ENCODE data around the gene SYCN.

SYCN gene

DNA sequence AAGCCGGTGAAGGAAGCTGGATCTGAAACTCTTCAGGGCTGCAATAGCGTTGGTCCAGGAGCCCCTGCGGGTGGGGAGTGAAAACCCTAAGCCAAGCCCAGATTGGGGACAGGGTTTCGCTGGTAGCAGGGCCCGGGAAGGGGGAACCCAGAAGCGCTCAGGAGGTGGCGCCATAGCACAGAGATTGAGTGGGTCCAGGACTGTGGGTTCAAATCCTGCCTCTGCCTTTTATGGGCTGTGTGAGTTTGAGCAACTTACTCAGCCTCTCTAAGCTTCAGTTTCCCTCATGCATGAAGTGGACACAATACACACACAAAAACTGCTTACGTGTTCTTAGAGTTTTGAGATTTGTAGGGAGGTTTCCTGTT lies 8.3 kb upstream of the SYCN start:
- no peak for DNase-seq (ENCODE audit: low read depth in 1 of 2, low spot score in 1 of 2)
- TF ChIP-seq JUND (IDR thresholded peaks at IDR 0.05; ENCODE audit: low read depth), result no peak
- in situ Hi-C loops (cut with HindIII; ENCODE audit: low pct_unique_long_range_greater_than_20kb, low sequenced_read_pairs), result no loop called here

GRCh38 chr19:39211731-39212374 lies 7.8 kb upstream of the SYCN start:
- TF ChIP-seq JUND (IDR thresholded peaks at IDR 0.05; ENCODE audit: low read depth), result no peak
- in situ Hi-C loops (cut with HindIII; ENCODE audit: low pct_unique_long_range_greater_than_20kb, low sequenced_read_pairs), result no loop called here
- no peak for DNase-seq (ENCODE audit: low read depth in 1 of 2, low spot score in 1 of 2)

DNA sequence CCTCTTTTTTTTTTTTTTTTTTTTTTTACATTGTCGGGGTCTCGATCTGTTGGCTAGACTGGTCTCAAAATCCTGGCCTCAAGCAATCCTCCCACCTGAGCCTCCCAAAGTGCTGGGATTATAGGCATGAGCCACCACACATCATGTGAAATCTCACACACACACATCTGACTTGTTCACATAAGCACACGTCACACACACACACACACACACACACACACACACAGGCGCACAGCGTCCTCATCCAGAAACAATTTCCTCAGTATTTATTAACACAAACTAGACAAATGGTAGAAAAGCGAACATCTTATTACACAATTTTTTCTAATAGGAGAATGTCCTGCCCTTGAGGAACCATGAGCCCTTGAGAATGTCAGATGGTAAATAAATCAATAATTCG lies 5.1 kb upstream of the SYCN start:
- DNase-seq (ENCODE audit: low read depth in 1 of 2, low spot score in 1 of 2), result no peak
- in situ Hi-C loops (cut with HindIII; ENCODE audit: low pct_unique_long_range_greater_than_20kb, low sequenced_read_pairs), result no loop called here
- TF ChIP-seq JUND (IDR thresholded peaks at IDR 0.05; ENCODE audit: low read depth), result no peak

GRCh38 chr19:39208175-39208795 lies 4.2 kb upstream of the SYCN start:
- in situ Hi-C loops (cut with HindIII; ENCODE audit: low pct_unique_long_range_greater_than_20kb, low sequenced_read_pairs), result no loop called here
- no peak for DNase-seq (ENCODE audit: low read depth in 1 of 2, low spot score in 1 of 2)
- TF ChIP-seq JUND (IDR thresholded peaks at IDR 0.05; ENCODE audit: low read depth), result no peak

GRCh38 chr19:39207293-39207836 lies 3.3 kb upstream of the SYCN start:
- in situ Hi-C loops (cut with HindIII; ENCODE audit: low pct_unique_long_range_greater_than_20kb, low sequenced_read_pairs), result no loop called here
- no peak for DNase-seq (ENCODE audit: low read depth in 1 of 2, low spot score in 1 of 2)
- TF ChIP-seq JUND (IDR thresholded peaks at IDR 0.05; ENCODE audit: low read depth), result no peak

GRCh38 chr19:39206122-39206521 lies 2.1 kb upstream of the SYCN start:
- no peak for DNase-seq (ENCODE audit: low read depth in 1 of 2, low spot score in 1 of 2)
- no peak for TF ChIP-seq JUND (IDR thresholded peaks at IDR 0.05; ENCODE audit: low read depth)
- in situ Hi-C loops (cut with HindIII; ENCODE audit: low pct_unique_long_range_greater_than_20kb, low sequenced_read_pairs), result no loop called here

GRCh38 chr19:39205449-39205764 lies 1.3 kb upstream of the SYCN start:
- no peak for TF ChIP-seq JUND (IDR thresholded peaks at IDR 0.05; ENCODE audit: low read depth)
- in situ Hi-C loops (cut with HindIII; ENCODE audit: low pct_unique_long_range_greater_than_20kb, low sequenced_read_pairs), result no loop called here
- DNase-seq (ENCODE audit: low read depth in 1 of 2, low spot score in 1 of 2), result no peak

DNA sequence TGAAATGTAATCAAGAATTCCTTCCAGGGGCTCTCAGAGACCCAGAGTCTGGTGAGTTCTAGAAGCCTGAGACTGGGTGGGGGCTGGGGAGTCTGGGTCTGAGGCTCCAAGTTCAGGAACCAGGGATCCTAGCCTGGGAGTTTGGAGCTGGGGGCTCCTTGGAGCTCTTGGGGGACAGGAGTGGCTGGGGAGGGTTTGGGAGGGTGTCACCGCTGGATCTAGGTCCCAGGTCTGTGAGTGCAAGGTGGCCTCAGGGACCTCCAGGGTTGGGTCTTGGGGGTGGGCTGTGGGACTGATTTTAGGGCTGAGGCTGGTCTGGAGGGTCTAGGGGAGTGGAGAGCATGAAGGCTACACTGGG lies 1.1 kb downstream of the SYCN start:
- TF ChIP-seq JUND (IDR thresholded peaks at IDR 0.05; ENCODE audit: low read depth), result no peak
- DNase-seq (ENCODE audit: low read depth in 1 of 2, low spot score in 1 of 2), result no peak
- in situ Hi-C loops (cut with HindIII; ENCODE audit: low pct_unique_long_range_greater_than_20kb, low sequenced_read_pairs), result no loop called here

GRCh38 chr19:39200803-39201115 lies 3.3 kb downstream of the SYCN start:
- in situ Hi-C loops (cut with HindIII; ENCODE audit: low pct_unique_long_range_greater_than_20kb, low sequenced_read_pairs), result no loop called here
- no peak for DNase-seq (ENCODE audit: low read depth in 1 of 2, low spot score in 1 of 2)

DNA sequence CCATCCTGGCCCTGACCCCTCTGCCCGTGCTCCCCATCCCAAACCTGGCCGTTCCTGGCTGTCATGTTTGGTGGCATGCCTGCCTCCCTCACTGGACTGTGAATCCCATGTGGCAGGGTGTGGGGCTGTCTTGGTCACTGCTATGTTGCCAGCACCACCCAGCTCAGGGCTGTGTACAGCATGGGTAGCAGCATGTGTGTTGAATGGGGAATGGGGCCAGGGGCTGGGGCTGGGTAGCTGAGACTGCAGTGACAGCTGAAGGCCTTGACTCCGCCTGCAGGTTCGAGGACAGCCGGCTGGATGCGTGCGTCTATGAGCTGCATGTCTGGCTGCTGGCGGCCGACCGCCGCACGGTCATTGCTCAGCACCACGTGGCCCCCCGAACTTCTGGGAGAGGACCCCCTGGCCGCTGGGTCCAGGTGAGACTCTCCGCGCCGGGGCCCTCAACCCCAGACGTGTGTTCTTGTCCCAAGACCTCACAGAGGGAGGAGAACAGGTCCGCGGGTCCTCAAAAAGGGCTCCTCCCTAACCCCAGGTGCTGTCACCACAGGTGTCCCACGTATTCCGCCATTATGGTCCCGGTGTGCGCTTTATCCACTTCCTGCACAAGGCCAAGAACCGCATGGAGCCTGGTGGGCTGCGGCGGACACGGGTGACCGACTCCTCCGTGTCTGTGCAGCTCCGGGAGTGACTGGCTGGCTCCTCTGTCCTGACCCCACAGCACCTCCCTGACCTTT lies 3.8 kb downstream of the SYCN start:
- in situ Hi-C loops (cut with HindIII; ENCODE audit: low pct_unique_long_range_greater_than_20kb, low sequenced_read_pairs), result no loop called here
- DNase-seq (ENCODE audit: low read depth in 1 of 2, low spot score in 1 of 2), result no peak
- TF ChIP-seq JUND (IDR thresholded peaks at IDR 0.05; ENCODE audit: low read depth), result no peak

More at GRCh38 chr19:39200803-39201115, 3.3 kb downstream of the SYCN start:
- no peak for TF ChIP-seq JUND (IDR thresholded peaks at IDR 0.05; ENCODE audit: low read depth)

- no peak for DNase-seq (ENCODE audit: low read depth in 1 of 2, low spot score in 1 of 2)
- in situ Hi-C loops (cut with HindIII; ENCODE audit: low pct_unique_long_range_greater_than_20kb, low sequenced_read_pairs), result no loop called here
- TF ChIP-seq JUND (IDR thresholded peaks at IDR 0.05; ENCODE audit: low read depth), result no peak
Measured at GRCh38 chr19:39199025-39199424, 5.0 kb downstream of the SYCN start.

GRCh38 chr19:39197808-39198207 lies 6.3 kb downstream of the SYCN start:
- TF ChIP-seq JUND (IDR thresholded peaks at IDR 0.05; ENCODE audit: low read depth), result no peak
- DNase-seq (ENCODE audit: low read depth in 1 of 2, low spot score in 1 of 2), result peak in 1 of 2 experiments; percentile 38
- in situ Hi-C loops (cut with HindIII; ENCODE audit: low pct_unique_long_range_greater_than_20kb, low sequenced_read_pairs), result no loop called here

GRCh38 chr19:39196860-39197562 lies 7.1 kb downstream of the SYCN start, which contains the start of gene NCCRP1:
Gene NCCRP1, plus strand, starts transcription at chr19:39196964. Its CDS starts 19 bp downstream, at chr19:39196983.
- no peak for TF ChIP-seq JUND (IDR thresholded peaks at IDR 0.05; ENCODE audit: low read depth)
- in situ Hi-C loops (cut with HindIII; ENCODE audit: low pct_unique_long_range_greater_than_20kb, low sequenced_read_pairs), result no loop called here
- no peak for DNase-seq (ENCODE audit: low read depth in 1 of 2, low spot score in 1 of 2)
